ENCODE measurements around the gene RPS19BP1. TPM values are rescaled to one million over a fixed set of nuclear protein-coding genes. Genes with fewer than 3 reads are reported as not detected.

RPS19BP1 gene, protein sequence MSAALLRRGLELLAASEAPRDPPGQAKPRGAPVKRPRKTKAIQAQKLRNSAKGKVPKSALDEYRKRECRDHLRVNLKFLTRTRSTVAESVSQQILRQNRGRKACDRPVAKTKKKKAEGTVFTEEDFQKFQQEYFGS
- 79.5 TPM for polyA plus RNA-seq (2013, experiment 1 of 2; ENCODE audit: insufficient read length)
- 46.2 TPM for polyA plus RNA-seq (2013, experiment 2 of 2; ENCODE audit: insufficient read length)

DNA sequence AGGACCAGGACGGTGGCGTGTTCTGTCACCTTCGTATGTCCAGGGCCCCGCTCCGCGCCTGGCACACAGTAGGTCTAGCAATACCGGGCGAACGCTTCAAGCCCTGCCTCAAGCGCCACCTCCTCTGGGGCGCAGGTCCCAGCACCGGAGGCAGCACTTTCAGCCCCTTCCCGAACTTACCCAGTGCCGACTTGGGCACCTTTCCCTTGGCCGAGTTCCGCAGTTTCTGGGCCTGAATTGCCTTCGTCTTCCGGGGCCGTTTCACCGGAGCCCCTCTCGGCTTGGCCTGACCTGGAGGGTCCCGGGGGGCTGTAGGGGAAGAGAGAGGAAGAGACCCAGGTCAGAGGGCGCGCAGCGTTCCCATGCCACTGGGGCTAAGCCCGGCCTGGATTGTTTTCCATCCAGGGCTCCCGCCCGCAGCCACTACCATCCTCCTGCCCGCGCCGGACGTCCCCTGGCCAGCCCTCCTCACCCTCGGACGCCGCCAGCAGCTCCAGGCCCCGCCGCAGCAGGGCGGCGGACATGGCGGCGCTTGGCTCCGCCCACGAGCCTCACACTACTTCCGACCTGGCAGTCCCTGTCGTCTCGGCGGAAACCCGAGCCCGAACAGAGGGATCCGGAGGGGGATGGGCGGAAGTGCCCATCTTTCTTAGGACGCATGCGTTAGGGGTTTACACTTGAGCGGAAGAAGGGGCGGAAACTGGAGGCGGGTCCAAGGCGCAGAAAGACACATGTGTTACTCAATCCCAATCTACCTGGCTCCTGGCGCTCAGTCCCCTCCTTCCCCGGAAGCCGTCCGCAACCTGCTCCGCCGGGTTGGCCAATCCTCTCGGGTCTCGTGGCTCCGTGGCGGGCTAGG lies at the start of gene RPS19BP1:
RPS19BP1 (minus strand) TSS at position 534 of the 859 bp plus-strand sequence; CDS start at position 524, 10 bp downstream.
- DNase-seq = peak; percentile 99

DNA sequence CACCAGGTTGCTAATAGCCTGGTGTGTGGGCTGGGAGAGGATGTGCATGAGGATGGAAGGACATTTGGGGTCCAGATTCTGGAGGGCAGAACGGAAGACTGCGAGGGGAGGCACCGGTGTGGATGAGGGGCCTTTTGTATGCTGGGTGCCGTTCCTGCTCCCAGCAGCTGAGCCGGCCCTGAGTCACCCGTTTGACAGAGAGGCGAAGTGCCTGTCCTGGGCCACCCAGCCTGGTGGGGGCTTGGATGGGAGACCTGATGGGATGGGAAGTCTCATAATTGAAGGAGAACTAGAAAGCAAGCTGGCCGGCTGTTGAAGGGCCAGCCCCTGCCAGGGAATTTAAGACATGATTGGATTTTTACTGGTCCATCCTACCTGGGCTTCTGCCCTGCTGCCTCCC lies 48.8 kb upstream of the RPS19BP1 start:
- no peak for DNase-seq

DNA sequence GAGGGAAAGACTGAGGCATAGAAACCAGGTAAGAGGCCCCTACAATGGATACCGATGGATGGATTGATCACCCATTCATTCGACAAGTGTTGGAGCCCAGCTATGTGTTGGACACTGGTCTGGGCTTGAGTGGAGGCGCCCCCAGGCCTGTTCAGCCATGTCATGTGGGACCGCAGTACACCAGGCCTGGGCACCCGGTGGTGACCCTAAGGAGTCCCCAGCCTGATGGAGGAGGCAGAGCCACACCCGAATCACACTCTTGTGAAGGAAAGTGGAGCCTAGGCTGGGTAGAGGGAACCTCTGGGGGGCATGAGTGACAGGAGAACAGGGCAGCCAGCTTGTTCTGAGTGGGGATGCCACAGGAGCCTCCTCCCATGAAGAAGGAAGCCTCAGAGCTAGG lies 48.2 kb upstream of the RPS19BP1 start:
- no peak for DNase-seq

DNA sequence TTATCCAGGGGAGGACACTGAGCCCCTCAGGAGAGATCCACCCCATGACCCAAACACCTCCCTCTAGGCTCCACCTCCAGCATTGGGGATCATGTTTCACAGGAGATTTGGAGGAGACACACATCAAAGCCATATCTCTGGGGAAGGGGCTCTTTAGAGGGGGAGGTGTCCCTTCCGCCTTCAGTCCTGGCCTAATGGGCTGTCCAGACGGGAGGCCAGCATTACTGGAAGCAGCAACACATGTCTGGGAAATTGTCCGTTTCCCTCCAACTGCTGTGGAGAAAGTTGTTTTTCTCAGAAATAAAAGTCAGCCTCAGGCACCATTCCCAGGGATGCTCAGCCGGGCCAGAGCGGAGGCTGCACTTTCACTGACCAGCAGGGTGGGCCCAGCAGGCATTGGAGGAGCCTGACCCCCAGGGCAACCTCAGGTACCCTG lies 47.5 kb upstream of the RPS19BP1 start:
- no peak for DNase-seq

DNA sequence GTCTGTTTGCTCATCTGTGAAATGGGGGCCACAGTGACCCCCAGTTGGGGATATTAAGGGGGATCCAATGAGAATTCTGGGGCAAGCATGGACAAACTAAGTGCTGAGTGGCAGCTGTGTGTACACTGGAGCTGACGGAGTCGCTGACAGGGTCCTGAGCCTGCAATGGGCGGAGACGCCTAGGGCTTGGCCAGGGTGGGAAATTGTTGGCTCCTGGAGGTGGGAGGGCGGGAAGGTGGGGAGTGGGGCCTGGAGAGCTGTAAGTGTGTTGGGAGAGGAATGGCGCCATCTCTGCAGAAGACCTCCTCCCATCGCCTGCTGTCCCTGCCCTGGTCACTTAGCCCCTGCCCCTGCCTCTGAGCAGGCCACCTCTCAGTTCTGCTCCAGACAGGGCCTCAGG lies 45.4 kb upstream of the RPS19BP1 start:
- no peak for DNase-seq

DNA sequence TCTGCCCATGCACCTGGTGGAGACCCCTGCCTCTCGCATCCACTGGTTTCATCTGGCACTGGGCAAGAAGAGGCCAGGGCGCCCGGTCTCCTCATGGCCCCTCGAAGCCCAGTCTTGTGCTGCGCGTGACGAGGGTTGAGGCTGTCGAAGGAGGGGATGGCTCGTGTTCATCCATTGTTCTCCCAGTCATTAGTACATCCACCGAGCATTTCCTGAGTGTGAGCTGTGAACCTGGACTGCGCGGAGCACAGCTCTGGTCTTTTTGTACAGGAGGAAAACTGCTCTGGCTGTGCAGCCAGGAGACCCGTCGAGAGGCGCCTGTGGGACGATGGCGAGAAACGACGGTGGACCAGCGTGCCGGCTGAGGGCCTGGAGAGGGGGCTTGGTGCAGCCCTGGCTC lies 44.8 kb upstream of the RPS19BP1 start:
- no peak for DNase-seq

DNA sequence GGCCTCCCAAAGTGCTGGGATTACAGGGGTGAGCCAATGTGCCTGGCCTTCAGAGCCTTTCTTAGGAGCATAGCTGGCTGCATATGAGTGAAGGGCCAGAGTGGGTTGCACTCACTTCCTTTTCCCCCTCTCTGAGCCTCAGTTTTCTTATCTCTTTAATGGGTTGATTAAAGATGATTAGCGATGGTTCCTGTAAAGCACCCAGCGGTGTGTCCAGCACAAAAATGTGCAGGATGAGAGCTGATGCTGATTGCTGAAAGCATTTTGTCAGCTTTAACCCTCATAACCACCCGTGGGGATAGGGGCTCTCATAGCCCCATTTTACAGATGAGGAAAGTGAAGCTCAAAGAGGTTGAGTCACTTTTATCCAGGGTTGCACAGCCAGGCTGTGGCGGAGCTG lies 43.5 kb upstream of the RPS19BP1 start:
- DNase-seq = no peak

DNA sequence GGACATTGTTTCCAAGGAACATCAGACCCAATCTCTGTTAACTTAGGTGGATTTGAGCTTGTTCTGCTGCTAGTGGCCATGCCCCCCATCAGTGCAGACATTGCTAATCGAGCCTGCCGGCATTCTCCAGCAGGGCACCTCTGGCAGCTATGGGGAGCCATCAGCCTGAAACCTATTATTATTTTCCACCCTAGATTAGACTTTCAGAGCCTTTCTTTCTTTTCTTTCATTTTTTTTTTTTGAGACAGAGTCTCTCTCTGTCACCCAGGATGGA lies 42.9 kb upstream of the RPS19BP1 start:
- no peak for DNase-seq

DNA sequence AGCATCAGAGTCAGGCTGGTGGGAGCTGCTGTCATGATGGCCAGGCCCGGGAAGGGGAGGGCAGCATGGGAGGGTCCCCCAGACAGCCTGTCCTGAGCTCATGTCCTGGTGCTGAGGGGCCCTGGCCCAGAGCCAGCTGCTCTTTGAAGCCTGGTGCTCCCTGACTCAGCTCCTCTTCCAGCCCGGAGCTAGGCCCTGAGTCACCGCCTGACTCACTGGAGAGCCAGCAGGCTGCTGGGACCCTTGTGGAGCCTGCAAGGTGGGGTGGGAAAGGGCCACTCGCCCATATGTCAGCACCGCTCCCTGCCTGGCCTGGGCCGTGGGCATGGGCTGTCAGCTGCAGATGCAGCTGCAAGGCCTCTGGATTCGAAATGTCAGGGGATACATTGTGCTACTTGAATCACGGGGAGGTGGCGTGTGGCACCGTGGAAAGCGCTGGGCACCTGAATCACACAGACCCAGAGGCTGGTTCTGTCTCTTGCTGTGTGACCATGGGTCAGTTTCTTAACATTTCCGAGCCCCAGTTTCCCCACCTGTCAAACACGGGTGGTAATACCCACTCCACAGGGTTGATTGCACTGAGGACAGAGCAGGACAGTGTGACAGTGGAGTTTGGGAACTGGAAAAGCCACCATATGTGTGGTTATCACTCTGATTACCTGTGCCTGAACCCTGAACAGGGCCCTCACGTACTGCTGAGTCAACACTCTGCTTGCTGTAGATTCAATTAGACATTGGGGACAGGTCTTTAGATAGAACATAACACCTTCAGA lies 42.4 kb upstream of the RPS19BP1 start:
- DNase-seq = peak; percentile 93

DNA sequence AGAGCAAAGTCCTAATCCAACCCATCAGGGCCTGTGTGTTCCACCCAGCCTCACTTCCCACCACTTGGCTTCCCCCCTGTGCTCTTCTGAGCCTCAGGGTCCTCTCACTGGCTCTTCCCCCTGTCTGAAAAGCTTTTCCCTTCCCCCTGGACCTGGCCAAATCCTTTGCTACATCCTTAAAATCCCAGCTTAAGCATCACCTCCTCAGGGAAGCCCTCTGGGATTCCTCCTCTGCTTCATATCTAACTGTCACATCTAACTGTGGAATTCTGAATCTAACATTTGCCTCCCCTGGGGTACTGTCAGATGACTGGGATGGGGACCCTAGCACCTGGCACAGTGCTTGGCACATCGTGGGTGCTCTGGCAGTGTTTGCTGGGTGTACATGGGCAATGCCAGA lies 39.0 kb upstream of the RPS19BP1 start:
- DNase-seq = no peak

DNA sequence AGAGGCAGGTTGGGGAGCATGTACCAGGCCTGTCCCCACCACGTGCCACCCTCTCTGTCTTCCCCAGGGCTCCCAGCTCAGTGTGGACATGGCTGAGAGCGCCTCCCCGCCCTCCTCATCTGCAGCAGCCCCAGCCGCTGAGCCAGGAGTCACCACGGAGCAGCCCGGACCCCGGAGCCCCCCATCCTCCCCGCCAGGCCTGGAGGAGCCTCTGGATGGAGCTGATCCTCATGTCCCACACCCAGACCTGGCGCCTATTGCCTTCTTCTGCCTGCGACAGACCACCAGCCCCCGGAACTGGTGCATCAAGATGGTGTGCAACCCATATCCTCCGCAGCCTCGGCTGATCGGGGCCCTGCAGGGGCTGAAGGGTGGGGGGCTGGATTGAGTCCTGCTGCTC lies 38.1 kb upstream of the RPS19BP1 start, which contains the start of gene CACNA1I:
CACNA1I (plus strand) TSS at position 89 of the 400 bp plus-strand sequence; CDS start at position 89, 0 bp downstream.
- DNase-seq = no peak

DNA sequence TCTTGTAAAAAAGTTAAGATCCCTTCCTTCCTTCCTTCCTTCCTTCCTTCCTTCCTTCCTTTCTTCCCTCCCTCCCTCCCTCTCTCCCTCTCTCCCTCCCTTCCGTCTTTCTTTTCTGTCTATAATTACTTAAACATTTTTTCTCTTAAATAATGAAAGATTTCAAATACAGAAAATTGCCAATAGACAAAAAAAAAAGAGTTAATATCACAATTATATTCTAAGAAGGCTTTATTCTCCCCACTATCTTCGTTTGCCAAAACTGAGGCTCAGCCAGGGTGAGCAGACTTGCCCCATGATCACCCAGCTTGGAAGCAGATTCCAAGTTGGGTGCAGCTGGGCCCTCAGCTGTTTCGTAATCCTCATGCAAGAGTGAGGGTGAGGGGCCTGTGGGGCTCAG lies 37.7 kb upstream of the RPS19BP1 start:
- no peak for DNase-seq

DNA sequence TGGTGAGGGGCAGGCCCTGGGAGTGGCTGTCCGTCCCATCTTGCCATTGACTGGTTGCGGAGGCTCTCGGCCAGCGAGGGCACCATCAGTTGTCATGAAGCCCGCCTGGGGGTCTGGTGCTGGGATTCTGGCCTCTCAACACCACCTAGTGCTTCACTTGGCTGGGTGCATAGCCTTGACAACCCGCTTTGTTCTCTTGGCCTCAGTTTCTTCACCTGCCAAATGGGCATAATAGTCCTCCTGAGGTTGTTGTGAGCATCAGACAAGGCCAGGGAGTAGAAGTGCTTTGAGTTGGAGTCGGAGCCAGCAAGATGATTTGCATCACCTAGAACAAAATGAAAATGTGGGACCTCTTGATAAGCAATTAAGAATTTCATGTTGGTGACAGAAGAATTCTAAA lies 36.5 kb upstream of the RPS19BP1 start:
- no peak for DNase-seq

DNA sequence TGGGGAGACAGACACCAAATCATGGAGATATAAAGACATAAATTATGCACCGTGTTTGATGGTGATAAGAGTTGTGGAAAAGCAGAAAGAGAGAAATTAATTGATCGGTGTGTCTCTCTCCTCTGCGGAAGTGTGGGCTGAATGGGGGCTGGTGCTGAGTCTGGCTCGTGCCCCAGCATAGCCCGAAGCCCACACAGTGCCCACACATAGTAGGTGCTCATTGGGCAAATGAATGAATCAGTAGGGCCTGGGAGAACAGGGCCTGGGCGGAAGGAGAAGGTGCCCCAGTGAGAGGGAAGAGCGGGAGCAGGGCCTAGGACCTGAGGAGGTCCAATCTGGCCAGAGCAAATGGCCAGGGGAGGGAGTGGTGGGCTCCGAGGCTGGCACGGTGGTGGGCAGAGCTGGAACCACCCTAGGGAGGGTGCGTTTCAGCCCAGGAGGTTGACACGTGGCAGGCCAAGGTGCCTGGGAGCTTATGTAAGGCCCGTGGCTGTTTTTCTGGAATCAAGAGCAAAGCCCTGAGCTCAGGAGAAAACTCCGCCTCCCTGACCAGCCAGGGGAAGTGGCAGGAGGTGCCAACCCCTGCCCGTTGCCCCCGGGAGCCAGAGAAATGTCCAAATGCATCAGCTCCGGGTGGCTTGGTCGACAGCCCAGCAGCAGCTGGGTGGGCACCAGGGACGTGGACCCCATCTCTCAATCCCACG lies 35.9 kb upstream of the RPS19BP1 start:
- no peak for DNase-seq

DNA sequence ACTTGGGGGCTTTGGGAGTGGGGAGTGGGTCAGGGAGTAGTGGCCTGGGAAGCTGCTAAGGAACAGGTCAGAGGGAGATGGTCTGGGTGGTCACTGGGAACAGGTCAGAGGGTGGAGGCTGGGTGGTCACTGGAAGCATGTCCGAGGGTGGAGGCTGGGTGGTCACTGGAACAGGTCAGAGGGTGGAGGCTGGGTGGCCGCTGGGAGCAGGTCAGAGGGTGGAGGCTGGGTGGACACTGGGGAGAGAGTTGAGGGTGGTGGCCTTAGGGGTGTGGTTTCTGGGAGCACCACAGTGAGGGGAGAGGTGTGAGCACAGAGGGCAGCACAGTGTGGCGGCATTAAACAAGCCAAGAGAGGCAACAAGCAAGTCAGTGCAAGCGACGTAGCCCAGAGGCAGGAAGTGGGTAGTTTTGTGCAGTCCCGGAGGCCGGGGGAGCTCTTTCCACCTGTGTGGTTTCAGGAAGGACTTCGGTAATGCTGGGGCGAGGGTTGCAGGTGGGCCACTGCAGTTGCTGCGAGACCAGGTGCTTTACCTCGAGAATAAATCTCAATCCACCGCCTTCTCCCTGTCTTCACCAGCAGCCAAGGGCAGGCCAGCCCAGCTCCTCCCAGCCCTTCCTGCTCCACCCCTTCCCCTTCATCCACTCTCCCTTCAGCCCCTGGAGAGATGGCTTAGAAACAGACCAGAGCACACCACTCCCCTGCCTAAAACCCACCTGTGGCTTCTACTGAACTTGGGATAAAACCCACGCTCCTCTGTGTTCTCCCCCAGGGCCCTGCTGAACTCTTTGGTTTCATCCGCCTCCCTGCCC lies 34.8 kb upstream of the RPS19BP1 start:
- no peak for DNase-seq

DNA sequence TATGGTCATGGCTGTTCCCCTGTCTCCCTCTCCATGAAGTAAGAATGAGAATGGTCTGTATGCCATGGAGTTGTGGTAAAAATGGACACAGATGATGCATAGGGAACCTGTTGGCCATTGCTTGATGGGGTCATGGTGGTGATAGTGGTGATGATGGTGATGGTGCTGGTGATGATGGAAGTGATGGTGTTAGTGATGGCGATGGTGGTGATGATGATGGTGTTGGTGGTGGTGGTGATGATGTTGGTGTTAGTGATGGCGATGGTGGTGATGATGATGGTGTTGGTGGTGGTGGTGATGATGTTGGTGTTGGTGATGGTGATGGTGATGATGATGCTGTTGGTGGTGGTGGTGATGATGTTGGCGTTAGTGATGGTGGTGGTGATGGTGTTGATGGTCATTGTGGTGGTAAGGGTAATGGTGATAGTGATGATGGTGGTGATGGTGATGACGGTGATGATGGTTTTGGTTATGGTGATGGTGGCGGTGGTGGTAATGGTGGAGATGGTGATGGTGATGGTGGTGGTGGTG lies 32.9 kb upstream of the RPS19BP1 start:
- DNase-seq = no peak

DNA sequence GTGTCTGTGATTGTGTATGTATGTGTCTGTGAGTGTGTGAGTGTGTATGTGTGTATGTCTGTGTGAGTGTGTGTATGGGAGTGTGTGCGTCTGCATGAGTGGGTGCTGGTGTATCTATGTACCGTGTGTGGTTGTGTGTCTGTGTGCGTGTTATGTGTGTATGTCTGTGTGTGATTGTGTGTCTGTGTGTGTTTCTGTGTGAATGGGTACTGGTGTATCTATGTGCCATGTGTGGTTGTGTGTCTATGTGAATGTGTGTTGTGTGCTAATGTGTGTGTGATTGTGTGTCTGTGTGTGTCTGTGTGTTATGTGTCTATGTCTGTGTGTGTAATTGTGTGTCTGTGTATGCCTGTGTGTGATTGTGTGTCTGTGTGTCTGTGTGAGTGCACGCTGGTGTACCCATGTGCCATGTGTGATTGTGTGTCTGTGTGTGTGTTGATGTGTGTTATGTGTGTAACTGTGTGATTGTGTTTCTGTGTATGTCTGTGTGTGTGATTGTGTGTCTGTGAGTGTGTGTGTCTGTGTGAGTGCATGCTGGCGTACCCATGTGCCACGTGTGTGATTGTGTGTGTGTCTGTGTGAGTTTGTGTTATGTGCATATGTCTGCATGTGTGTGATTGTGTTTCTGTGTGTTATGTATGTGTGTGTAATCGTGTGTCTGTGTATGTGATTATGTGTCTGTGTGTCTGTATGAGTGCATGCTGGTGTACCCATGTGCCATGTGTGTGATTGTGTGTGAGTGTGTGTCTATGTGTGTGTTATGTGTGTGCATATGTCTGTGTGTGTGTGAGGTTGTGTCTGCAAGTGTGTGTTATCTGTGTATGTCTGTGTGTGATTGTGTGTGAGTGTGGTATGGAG lies 31.3 kb upstream of the RPS19BP1 start:
- DNase-seq = no peak

DNA sequence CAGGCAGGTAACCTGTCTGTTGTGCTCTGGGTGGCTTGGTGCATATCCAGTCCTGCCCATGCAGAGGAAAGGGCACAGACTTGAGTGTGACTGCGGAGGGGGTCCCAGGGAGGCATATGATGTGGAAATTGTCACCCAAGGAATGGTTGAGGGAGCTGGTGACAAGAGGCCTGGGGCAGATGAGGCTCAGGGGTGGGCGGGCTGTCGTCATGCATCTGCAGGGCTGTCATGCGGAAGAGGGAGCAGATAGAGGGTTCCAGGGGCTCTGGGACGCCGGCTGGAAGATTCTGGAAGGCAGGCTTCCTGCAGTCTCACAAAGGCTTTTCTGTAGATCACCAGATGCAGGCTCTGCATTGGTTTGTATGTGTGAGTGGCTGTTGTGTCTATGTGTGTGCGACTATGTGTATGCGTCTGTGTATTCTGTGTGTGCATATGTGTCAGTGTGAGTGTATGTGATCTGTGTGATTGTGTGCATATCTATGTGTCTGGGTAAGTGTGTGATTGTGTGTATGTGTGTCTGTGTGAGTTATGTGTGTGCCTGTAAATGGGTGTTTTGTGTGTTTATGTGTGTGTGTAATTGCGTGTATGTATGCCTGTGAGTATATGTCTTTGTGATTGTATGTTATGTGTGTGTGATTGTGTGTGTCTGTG lies 30.4 kb upstream of the RPS19BP1 start:
- DNase-seq = no peak

DNA sequence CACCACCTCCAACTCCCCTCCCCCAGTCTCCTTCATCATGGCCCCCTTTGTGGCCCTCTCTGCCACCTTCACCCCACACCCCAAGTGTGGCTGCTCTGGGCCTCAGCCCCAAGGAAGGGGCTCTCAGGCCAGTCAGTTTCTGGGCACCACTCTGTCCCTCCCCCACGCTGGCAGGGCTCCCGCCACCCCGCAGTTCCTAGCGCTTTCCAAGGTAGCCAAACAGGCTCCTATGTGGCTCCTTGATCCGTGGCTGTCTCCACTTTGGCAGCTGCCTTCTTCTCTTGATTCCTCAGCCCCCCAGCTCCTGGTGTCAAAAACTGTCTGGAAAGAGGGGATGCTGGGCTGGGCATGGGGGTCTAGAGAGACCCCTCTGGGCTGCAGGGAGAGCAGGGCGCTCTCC lies 27.6 kb upstream of the RPS19BP1 start:
- no peak for DNase-seq

DNA sequence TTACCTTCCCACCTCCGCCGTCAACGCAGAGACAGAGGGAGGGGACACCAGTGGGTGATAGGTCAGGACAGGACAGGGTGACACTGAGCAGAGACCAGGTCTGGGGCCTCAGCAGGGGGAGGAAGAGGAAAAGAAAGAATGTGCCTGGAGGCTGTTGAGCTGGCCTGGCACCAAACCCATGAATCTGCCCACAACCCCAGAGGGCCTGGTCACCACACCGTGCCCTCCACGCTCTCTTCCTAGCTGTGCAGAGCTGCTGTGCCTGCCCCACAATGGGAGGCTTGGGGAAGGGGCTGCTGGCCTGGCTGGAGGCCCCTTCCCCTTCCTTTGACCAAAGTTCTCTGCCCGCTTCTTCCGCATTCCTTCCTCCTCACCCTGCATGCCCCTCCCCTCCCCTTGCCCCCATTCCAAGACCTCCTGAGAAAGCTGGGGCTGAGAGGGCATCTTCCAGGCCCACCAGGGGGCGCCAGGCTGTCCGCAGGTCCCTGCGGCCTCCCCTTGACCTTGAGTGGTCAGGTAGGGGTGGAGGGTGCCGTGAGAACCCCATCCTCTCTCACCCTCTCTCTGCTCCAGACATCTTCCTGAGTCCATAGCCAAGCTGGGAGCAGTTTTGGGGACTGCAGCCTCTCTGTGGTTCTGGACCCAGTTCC lies 27.0 kb upstream of the RPS19BP1 start:
- DNase-seq = no peak
